SK-N-SH (cell line): ENCODE data around the gene PFN1. TPM values are rescaled to one million over a fixed set of nuclear protein-coding genes. Genes with fewer than 3 reads are reported as not detected.

Experiments
- CTCF ChIA-PET: fragments of 300-600, 350-600 bp; formaldehyde crosslinking; extraction: SDS; loops from one replicate; lab custom pipeline; 2021; lab: Yijun Ruan, JAX
- POLR2A ChIA-PET: fragments of 350-600 bp; sonication (Branson Sonifier 250); formaldehyde crosslinking; extraction: SDS; loops from one replicate; lab custom pipeline; 2020; ENCODE audit warnings: antibody characterized with exemption, inconsistent platforms; lab: Yijun Ruan, JAX
- DNase-seq: peaks from one replicate; pipeline ENCODE4 v3.0.0; 2012
- H2AFZ ChIP-seq: fragments of 200-600 bp; sonication (generic); 2 replicates; pipeline ENCODE4 v1.8.1; 2016; ENCODE audit warnings: antibody characterized with exemption, mild to moderate bottlenecking, low read depth
- H3F3A ChIP-seq: fragments of 200-600 bp; sonication (generic); replicated peaks from 2 replicates; pipeline ENCODE3; 2016; ENCODE audit warnings: antibody characterized with exemption, mild to moderate bottlenecking; ENCODE audit not compliant: insufficient read depth
- H3K27ac ChIP-seq, 2 experiments: fragments of 200-500 bp in 1 of 2; fragments of 200-600 bp in 1 of 2; sonication (Bioruptor generic) in 1 of 2; sonication (generic), shearing (Covaris generic) in 1 of 2; 2 replicates each; pipeline versions ENCODE4 v1.5.1 to v1.6.1; 2014 to 2016; ENCODE audit warnings: low read depth in 2 of 2, inconsistent platforms in 1 of 2, low read length in 1 of 2, mild to moderate bottlenecking in 1 of 2, mixed read lengths in 1 of 2
- H3K27me3 ChIP-seq: fragments of 200-600 bp; sonication (generic), shearing (Covaris generic); 2 replicates; pipeline ENCODE4 v1.6.1; 2016; ENCODE audit warnings: mixed run types; ENCODE audit not compliant: insufficient read depth
- H3K36me3 ChIP-seq, 2 experiments: fragments of 200-500 bp in 1 of 2; fragments of 200-600 bp in 1 of 2; sonication (Bioruptor generic) in 1 of 2; sonication (generic) in 1 of 2; replicated peaks in 1 of 2; 2 replicates each; pipeline versions ENCODE3 to v1.5.1; 2014 to 2016; ENCODE audit warnings: low read length in 1 of 2, mild to moderate bottlenecking in 1 of 2; ENCODE audit not compliant: insufficient read depth in 2 of 2, control insufficient read depth in 1 of 2
- H3K4me1 ChIP-seq, 2 experiments: fragments of 200-500 bp in 1 of 2; fragments of 200-600 bp in 1 of 2; sonication (Bioruptor generic) in 1 of 2; sonication (generic), shearing (Covaris generic) in 1 of 2; 2 replicates each; pipeline versions ENCODE4 v1.5.1 to v1.6.1; 2014 to 2016; ENCODE audit warnings: low read depth in 1 of 2, low read length in 1 of 2, mixed run types in 1 of 2; ENCODE audit not compliant: insufficient read depth in 2 of 2, control insufficient read depth in 1 of 2
- H3K4me2 ChIP-seq: fragments of 200-600 bp; sonication (generic), shearing (Covaris generic); 2 replicates; pipeline ENCODE4 v1.6.1; 2017; ENCODE audit warnings: mixed run types
- H3K4me3 ChIP-seq, 2 experiments: fragments of 200-500 bp in 1 of 2; fragments of 200-600 bp in 1 of 2; sonication (Bioruptor generic) in 1 of 2; sonication (generic), shearing (Covaris generic) in 1 of 2; 2 replicates each; pipeline versions ENCODE4 v1.5.1 to v1.8.1; 2014 to 2016; ENCODE audit warnings: low read depth in 2 of 2, inconsistent platforms in 1 of 2, low read length in 1 of 2, mild to moderate bottlenecking in 1 of 2, mixed read lengths in 1 of 2, moderate library complexity in 1 of 2
- H3K79me2 ChIP-seq: fragments of 200-600 bp; sonication (generic); 2 replicates; pipeline ENCODE4 v1.8.1; 2017; ENCODE audit warnings: mild to moderate bottlenecking; ENCODE audit not compliant: insufficient read depth
- H3K9ac ChIP-seq: fragments of 200-600 bp; sonication (generic); 2 replicates; pipeline ENCODE4 v1.6.1; 2017; ENCODE audit warnings: mixed run types
- H3K9me2 ChIP-seq: fragments of 200-600 bp; sonication (generic); 2 replicates; pipeline ENCODE4 v1.6.1; 2017; ENCODE audit warnings: mixed run types
- H3K9me3 ChIP-seq: fragments of 200-600 bp; sonication (generic); 2 replicates; pipeline ENCODE4 v1.6.1; 2017; ENCODE audit warnings: mixed run types, mild to moderate bottlenecking, moderate library complexity
- H4K20me1 ChIP-seq: fragments of 200-600 bp; sonication (generic); 2 replicates; pipeline ENCODE4 v1.6.1; 2017; ENCODE audit warnings: mild to moderate bottlenecking, mixed run types; ENCODE audit not compliant: insufficient read depth
- CHD2 ChIP-seq: fragments of 150-350 bp; IDR thresholded peaks from 2 replicates; pipeline ENCODE4 v1.6.1; 2018; ENCODE audit warnings: low read length; ENCODE audit not compliant: partially characterized antibody
- ELF1 ChIP-seq: IDR thresholded peaks from 2 replicates; pipeline ENCODE4 v1.4.0; 2012
- EZH2phosphoT487 ChIP-seq: fragments of 200-600 bp; sonication (generic); IDR thresholded peaks from 2 replicates; pipeline ENCODE4 v1.6.1; 2017; ENCODE audit warnings: low read depth, mixed run types, mild to moderate bottlenecking, antibody characterized with exemption, moderate library complexity, borderline replicate concordance
- FOXJ3 ChIP-seq: sonication (generic); formaldehyde crosslinking; IDR thresholded peaks from 2 replicates; pipeline ENCODE4 v1.5.1; 2020; ENCODE audit warnings: mild to moderate bottlenecking, missing genetic modification reagents
- FOXM1 ChIP-seq: IDR thresholded peaks from 2 replicates; pipeline ENCODE4 v1.4.0; 2012; ENCODE audit warnings: low read depth, mild to moderate bottlenecking
- GATA2 ChIP-seq: sonication (generic); formaldehyde crosslinking; IDR thresholded peaks from 2 replicates; pipeline ENCODE4 v1.5.0; 2020; ENCODE audit warnings: mild to moderate bottlenecking, missing genetic modification reagents
- JUND ChIP-seq: IDR thresholded peaks from 2 replicates; pipeline ENCODE4 v1.4.0; 2012
- NFIC ChIP-seq: IDR thresholded peaks from 2 replicates; pipeline ENCODE4 v1.4.0; 2012; ENCODE audit warnings: borderline replicate concordance
- NRF1 ChIP-seq: IDR thresholded peaks from 2 replicates; pipeline ENCODE4 v1.6.1; 2012; ENCODE audit warnings: low read depth, mild to moderate bottlenecking, low read length
- POLR2AphosphoS5 ChIP-seq: IDR thresholded peaks from 2 replicates; pipeline ENCODE4 v1.6.1; 2012; ENCODE audit warnings: low read depth, low read length
- RCOR1 ChIP-seq: fragments of 150-350 bp; IDR thresholded peaks from 2 replicates; pipeline ENCODE4 v1.6.1; 2017; ENCODE audit warnings: antibody characterized with exemption, low read length
- RFX5 ChIP-seq: IDR thresholded peaks from 2 replicates; pipeline ENCODE4 v1.6.1; 2012; ENCODE audit warnings: mild to moderate bottlenecking, improper control_type of control experiment, low read length
- SIN3A ChIP-seq: IDR thresholded peaks from 2 replicates; pipeline ENCODE4 v1.6.1; 2012; ENCODE audit warnings: low read depth, mild to moderate bottlenecking, low read length, moderate library complexity, borderline replicate concordance
- SMC3 ChIP-seq: IDR thresholded peaks from 2 replicates; pipeline ENCODE4 v1.6.1; 2012; ENCODE audit warnings: low read depth, low read length, improper control_type of control experiment
- TAF1 ChIP-seq: IDR thresholded peaks from 2 replicates; pipeline ENCODE4 v1.6.1; 2012; ENCODE audit warnings: low read depth, mild to moderate bottlenecking, low read length, moderate library complexity, borderline replicate concordance
- TCF12 ChIP-seq: IDR thresholded peaks from 2 replicates; pipeline ENCODE4 v1.4.0; 2012
- WGBS: methylation state at CpG from one replicate; pipeline ENCODE4 v1.1.6; 2017; ENCODE audit warnings: low lambda C conversion rate; 5-methylcytosine and 5-hydroxymethylcytosine counted together
- polyA plus RNA-seq, 3 experiments: library from polyadenylated mRNA; depleted of rRNA; stranded (reverse); fragments of >200 nt; gene quantifications; 2 replicates each; pipeline ENCODE4 v1.2.3, GENCODE V29; 2012
- TF ChIP-seq, protein P1 (sequence below): IDR thresholded peaks from 2 replicates; pipeline ENCODE4 v1.4.0; 2012; ENCODE audit warnings: low read depth, borderline replicate concordance
- TF ChIP-seq, protein P2 (sequence below): IDR thresholded peaks from 2 replicates; pipeline ENCODE4; 2012
- TF ChIP-seq, protein P3 (sequence below): fragments of 150-350 bp; IDR thresholded peaks from 2 replicates; pipeline ENCODE4 v1.6.1; 2016; ENCODE audit warnings: mild to moderate bottlenecking, low read depth, low read length
- TF ChIP-seq, protein P4 (sequence below): IDR thresholded peaks from 2 replicates; pipeline ENCODE4 v1.6.1; 2012; ENCODE audit warnings: mild to moderate bottlenecking, low read depth, low read length, moderate library complexity

The PFN1 gene
- polyA plus RNA-seq, 1 of the 3 experiments (the other 2 are of a cell fraction): 2,484 TPM

DNA sequence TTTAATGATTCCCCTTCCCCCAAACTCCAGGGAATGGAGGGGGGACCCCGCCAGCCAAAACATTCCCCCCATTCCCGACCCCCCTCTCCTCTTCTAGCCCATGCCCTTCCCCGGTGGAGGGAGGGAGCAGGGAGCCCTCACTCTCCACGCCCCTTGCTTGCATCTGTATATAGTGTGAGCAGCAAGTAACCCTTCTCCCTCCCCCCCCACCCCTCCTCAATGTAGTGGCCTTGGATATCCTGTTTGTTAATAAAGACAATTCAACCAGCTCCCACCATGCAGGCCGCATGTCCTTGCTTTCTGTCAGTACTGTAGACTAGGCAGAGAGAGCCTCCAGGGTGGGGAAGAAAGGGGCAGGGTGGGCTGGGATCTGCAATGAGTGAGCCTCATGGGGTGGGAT is 50.5 kb downstream of the PFN1 start:
- ChIA-PET CTCF (interaction anchor here (2.8 kb wide), 1 partner anchor 11 kb away, joined by 15 read pairs; no protein-coding TSS in a partner anchor), POLR2A (no interaction called here)
- no peaks in the 10 kb centered on the region for H4K20me1 ChIP-seq
- WGBS: 87% methylated on average over 5 of the region's 5 CpGs
- H3K9me3 ChIP-seq: no peaks in the 10 kb centered on the region
- H3K4me1 ChIP-seq: peaks cover 0 to 3% of the 10 kb centered on the region in 2 experiments; a peak in 1 of 4 replicates
- H3K4me2 ChIP-seq: no peak overlapping the region
- H3K27ac ChIP-seq: no peak overlapping the region
- H3K79me2 ChIP-seq: no peaks in the 10 kb centered on the region
- TF ChIP-seq, protein P1, sequence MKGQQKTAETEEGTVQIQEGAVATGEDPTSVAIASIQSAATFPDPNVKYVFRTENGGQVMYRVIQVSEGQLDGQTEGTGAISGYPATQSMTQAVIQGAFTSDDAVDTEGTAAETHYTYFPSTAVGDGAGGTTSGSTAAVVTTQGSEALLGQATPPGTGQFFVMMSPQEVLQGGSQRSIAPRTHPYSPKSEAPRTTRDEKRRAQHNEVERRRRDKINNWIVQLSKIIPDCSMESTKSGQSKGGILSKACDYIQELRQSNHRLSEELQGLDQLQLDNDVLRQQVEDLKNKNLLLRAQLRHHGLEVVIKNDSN: no peak
- TF ChIP-seq SIN3A: no peak
- TF ChIP-seq, protein P2, sequence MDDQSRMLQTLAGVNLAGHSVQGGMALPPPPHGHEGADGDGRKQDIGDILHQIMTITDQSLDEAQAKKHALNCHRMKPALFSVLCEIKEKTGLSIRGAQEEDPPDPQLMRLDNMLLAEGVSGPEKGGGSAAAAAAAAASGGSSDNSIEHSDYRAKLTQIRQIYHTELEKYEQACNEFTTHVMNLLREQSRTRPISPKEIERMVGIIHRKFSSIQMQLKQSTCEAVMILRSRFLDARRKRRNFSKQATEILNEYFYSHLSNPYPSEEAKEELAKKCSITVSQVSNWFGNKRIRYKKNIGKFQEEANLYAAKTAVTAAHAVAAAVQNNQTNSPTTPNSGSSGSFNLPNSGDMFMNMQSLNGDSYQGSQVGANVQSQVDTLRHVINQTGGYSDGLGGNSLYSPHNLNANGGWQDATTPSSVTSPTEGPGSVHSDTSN: no peak
- TF ChIP-seq TCF12: no peak
- no peak for TF ChIP-seq JUND
- no peak for TF ChIP-seq TAF1
- TF ChIP-seq, protein P3, sequence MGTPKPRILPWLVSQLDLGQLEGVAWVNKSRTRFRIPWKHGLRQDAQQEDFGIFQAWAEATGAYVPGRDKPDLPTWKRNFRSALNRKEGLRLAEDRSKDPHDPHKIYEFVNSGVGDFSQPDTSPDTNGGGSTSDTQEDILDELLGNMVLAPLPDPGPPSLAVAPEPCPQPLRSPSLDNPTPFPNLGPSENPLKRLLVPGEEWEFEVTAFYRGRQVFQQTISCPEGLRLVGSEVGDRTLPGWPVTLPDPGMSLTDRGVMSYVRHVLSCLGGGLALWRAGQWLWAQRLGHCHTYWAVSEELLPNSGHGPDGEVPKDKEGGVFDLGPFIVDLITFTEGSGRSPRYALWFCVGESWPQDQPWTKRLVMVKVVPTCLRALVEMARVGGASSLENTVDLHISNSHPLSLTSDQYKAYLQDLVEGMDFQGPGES: no peak
- no peak overlapping the region for H3K9ac ChIP-seq
- H3F3A ChIP-seq: no peaks in the 10 kb centered on the region
- DNase-seq: no peak
- H2AFZ ChIP-seq: no peak overlapping the region
- no peaks in the 10 kb centered on the region for H3K27me3 ChIP-seq
- H3K9me2 ChIP-seq: no peaks in the 10 kb centered on the region
- H3K4me3 ChIP-seq: no peak overlapping the region
- peaks cover 0 to 44% of the 10 kb centered on the region in 2 experiments for H3K36me3 ChIP-seq

DNA sequence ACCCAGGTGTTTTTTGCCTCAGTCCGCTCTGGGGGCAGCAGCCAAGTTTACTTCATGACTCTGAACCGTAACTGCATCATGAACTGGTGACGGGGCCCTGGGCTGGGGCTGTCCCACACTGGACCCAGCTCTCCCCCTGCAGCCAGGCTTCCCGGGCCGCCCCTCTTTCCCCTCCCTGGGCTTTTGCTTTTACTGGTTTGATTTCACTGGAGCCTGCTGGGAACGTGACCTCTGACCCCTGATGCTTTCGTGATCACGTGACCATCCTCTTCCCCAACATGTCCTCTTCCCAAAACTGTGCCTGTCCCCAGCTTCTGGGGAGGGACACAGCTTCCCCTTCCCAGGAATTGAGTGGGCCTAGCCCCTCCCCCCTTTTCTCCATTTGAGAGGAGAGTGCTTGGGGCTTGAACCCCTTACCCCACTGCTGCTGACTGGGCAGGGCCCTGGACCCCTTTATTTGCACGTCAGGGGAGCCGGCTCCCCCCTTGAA is 51.1 kb downstream of the PFN1 start:
- H3K4me1 ChIP-seq: no peaks in the 10 kb centered on the region
- no peaks in the 10 kb centered on the region for H3K9me3 ChIP-seq
- H4K20me1 ChIP-seq: no peaks in the 10 kb centered on the region
- no peaks in the 10 kb centered on the region for H3F3A ChIP-seq
- H2AFZ ChIP-seq: no peak overlapping the region
- DNase-seq: no peak
- H3K36me3 ChIP-seq: peaks cover 0 to 48% of the 10 kb centered on the region in 2 experiments
- H3K4me3 ChIP-seq: no peak overlapping the region
- H3K27me3 ChIP-seq: no peaks in the 10 kb centered on the region
- TF ChIP-seq NRF1 (no peak), ELF1 (no peak), CHD2 (no peak), FOXM1 (no peak), GATA2 (CRISPR knock-in tag) (no peak), EZH2phosphoT487 (no peak), SMC3 (no peak), JUND (no peak), POLR2AphosphoS5 (no peak), NFIC (no peak), RCOR1 (no peak), FOXJ3 (CRISPR knock-in tag) (no peak), RFX5 (no peak)
- TF ChIP-seq, protein P4, sequence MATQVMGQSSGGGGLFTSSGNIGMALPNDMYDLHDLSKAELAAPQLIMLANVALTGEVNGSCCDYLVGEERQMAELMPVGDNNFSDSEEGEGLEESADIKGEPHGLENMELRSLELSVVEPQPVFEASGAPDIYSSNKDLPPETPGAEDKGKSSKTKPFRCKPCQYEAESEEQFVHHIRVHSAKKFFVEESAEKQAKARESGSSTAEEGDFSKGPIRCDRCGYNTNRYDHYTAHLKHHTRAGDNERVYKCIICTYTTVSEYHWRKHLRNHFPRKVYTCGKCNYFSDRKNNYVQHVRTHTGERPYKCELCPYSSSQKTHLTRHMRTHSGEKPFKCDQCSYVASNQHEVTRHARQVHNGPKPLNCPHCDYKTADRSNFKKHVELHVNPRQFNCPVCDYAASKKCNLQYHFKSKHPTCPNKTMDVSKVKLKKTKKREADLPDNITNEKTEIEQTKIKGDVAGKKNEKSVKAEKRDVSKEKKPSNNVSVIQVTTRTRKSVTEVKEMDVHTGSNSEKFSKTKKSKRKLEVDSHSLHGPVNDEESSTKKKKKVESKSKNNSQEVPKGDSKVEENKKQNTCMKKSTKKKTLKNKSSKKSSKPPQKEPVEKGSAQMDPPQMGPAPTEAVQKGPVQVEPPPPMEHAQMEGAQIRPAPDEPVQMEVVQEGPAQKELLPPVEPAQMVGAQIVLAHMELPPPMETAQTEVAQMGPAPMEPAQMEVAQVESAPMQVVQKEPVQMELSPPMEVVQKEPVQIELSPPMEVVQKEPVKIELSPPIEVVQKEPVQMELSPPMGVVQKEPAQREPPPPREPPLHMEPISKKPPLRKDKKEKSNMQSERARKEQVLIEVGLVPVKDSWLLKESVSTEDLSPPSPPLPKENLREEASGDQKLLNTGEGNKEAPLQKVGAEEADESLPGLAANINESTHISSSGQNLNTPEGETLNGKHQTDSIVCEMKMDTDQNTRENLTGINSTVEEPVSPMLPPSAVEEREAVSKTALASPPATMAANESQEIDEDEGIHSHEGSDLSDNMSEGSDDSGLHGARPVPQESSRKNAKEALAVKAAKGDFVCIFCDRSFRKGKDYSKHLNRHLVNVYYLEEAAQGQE: no peak
- no peak overlapping the region for H3K9ac ChIP-seq
- no peak overlapping the region for H3K4me2 ChIP-seq
- WGBS: 91% methylated on average over 10 of the region's 10 CpGs
- no peaks in the 10 kb centered on the region for H3K79me2 ChIP-seq
- CTCF ChIA-PET: interaction anchor here (1.0 to 1.9 kb wide), 2 partner anchors 11 to 20 kb away, joined by 4 to 8 read pairs; no protein-coding TSS in a partner anchor
- no peaks in the 10 kb centered on the region for H3K9me2 ChIP-seq
- H3K27ac ChIP-seq: no peak overlapping the region
- POLR2A ChIA-PET: no interaction called here
